ENCODE results near the gene SLC2A4RG.

SLC2A4RG gene

GRCh38 chr20:63745961-63746731 is 6.6 kb downstream of the SLC2A4RG start:
- H3K27me3 ChIP-seq (ENCODE audit: low read depth, low read length): no peaks in the 10 kb centered on the region
- no peaks in the 10 kb centered on the region for H3K9me3 ChIP-seq (ENCODE audit: control insufficient read depth in 1 of 2, low read length in 2 of 2)
- H3K4me1 ChIP-seq (ENCODE audit: control insufficient read depth in 1 of 2, insufficient read depth in 2 of 2, low read length in 2 of 2): peaks cover 0 to 13% of the 10 kb centered on the region in 2 donors
- H3K36me3 ChIP-seq (ENCODE audit: control insufficient read depth in 1 of 2, insufficient read depth in 2 of 2, low read length in 2 of 2): peaks cover 0 to 25% of the 10 kb centered on the region in 2 donors
- H3K27ac ChIP-seq (ENCODE audit: low read length): no peak overlapping the region
- H3K4me3 ChIP-seq (ENCODE audit: low read depth in 1 of 2, low read length in 2 of 2): no peak overlapping the region

- Histone ChIP-seq H3K36me3 (ENCODE audit: control insufficient read depth in 1 of 2, insufficient read depth in 2 of 2, low read length in 2 of 2) (peaks cover 0 to 23% of the 10 kb centered on the region in 2 donors), H3K4me3 (ENCODE audit: low read depth in 1 of 2, low read length in 2 of 2) (no peak overlapping the region), H3K27me3 (ENCODE audit: low read depth, low read length) (no peaks in the 10 kb centered on the region), H3K9me3 (ENCODE audit: control insufficient read depth in 1 of 2, low read length in 2 of 2) (no peaks in the 10 kb centered on the region), H3K4me1 (ENCODE audit: control insufficient read depth in 1 of 2, insufficient read depth in 2 of 2, low read length in 2 of 2) (peaks cover 0 to 6% of the 10 kb centered on the region in 2 donors), H3K27ac (ENCODE audit: low read length) (no peak overlapping the region)
Observed at GRCh38 chr20:63746751-63747315, 7.3 kb downstream of the SLC2A4RG start.

- H3K27me3 ChIP-seq (ENCODE audit: low read depth, low read length): no peaks in the 10 kb centered on the region
- no peak overlapping the region for H3K27ac ChIP-seq (ENCODE audit: low read length)
- no peak overlapping the region for H3K4me3 ChIP-seq (ENCODE audit: low read depth in 1 of 2, low read length in 2 of 2)
- H3K4me1 ChIP-seq (ENCODE audit: control insufficient read depth in 1 of 2, insufficient read depth in 2 of 2, low read length in 2 of 2): no peaks in the 10 kb centered on the region
- H3K36me3 ChIP-seq (ENCODE audit: control insufficient read depth in 1 of 2, insufficient read depth in 2 of 2, low read length in 2 of 2): peaks cover 0 to 22% of the 10 kb centered on the region in 2 donors
- H3K9me3 ChIP-seq (ENCODE audit: control insufficient read depth in 1 of 2, low read length in 2 of 2): no peaks in the 10 kb centered on the region
Observed at GRCh38 chr20:63747622-63748069, 8.1 kb downstream of the SLC2A4RG start.

GRCh38 chr20:63748070-63748933 is 8.7 kb downstream of the SLC2A4RG start:
- Histone ChIP-seq H3K27me3 (ENCODE audit: low read depth, low read length) (no peaks in the 10 kb centered on the region), H3K4me1 (ENCODE audit: control insufficient read depth in 1 of 2, insufficient read depth in 2 of 2, low read length in 2 of 2) (no peaks in the 10 kb centered on the region), H3K4me3 (ENCODE audit: low read depth in 1 of 2, low read length in 2 of 2) (no peak overlapping the region), H3K9me3 (ENCODE audit: control insufficient read depth in 1 of 2, low read length in 2 of 2) (no peaks in the 10 kb centered on the region), H3K36me3 (ENCODE audit: control insufficient read depth in 1 of 2, insufficient read depth in 2 of 2, low read length in 2 of 2) (peaks cover 0 to 22% of the 10 kb centered on the region in 2 donors), H3K27ac (ENCODE audit: low read length) (no peak overlapping the region)

- Histone ChIP-seq H3K27ac (ENCODE audit: low read length) (no peak overlapping the region), H3K9me3 (ENCODE audit: control insufficient read depth in 1 of 2, low read length in 2 of 2) (no peaks in the 10 kb centered on the region), H3K27me3 (ENCODE audit: low read depth, low read length) (no peaks in the 10 kb centered on the region), H3K4me1 (ENCODE audit: control insufficient read depth in 1 of 2, insufficient read depth in 2 of 2, low read length in 2 of 2) (no peaks in the 10 kb centered on the region), H3K36me3 (ENCODE audit: control insufficient read depth in 1 of 2, insufficient read depth in 2 of 2, low read length in 2 of 2) (peaks cover 0 to 18% of the 10 kb centered on the region in 2 donors), H3K4me3 (ENCODE audit: low read depth in 1 of 2, low read length in 2 of 2) (no peak overlapping the region)
Observed at GRCh38 chr20:63748934-63749270, 9.3 kb downstream of the SLC2A4RG start.

GRCh38 chr20:63749597-63750508 is 10.3 kb downstream of the SLC2A4RG start:
- no peaks in the 10 kb centered on the region for H3K27me3 ChIP-seq (ENCODE audit: low read depth, low read length)
- H3K36me3 ChIP-seq (ENCODE audit: control insufficient read depth in 1 of 2, insufficient read depth in 2 of 2, low read length in 2 of 2): peaks cover 0 to 18% of the 10 kb centered on the region in 2 donors
- H3K4me3 ChIP-seq (ENCODE audit: low read depth in 1 of 2, low read length in 2 of 2): no peak overlapping the region
- no peaks in the 10 kb centered on the region for H3K9me3 ChIP-seq (ENCODE audit: control insufficient read depth in 1 of 2, low read length in 2 of 2)
- no peaks in the 10 kb centered on the region for H3K4me1 ChIP-seq (ENCODE audit: control insufficient read depth in 1 of 2, insufficient read depth in 2 of 2, low read length in 2 of 2)
- H3K27ac ChIP-seq (ENCODE audit: low read length): no peak overlapping the region

- Histone ChIP-seq H3K27ac (ENCODE audit: low read length) (no peak overlapping the region), H3K4me1 (ENCODE audit: control insufficient read depth in 1 of 2, insufficient read depth in 2 of 2, low read length in 2 of 2) (no peaks in the 10 kb centered on the region), H3K9me3 (ENCODE audit: control insufficient read depth in 1 of 2, low read length in 2 of 2) (no peaks in the 10 kb centered on the region), H3K27me3 (ENCODE audit: low read depth, low read length) (no peaks in the 10 kb centered on the region), H3K36me3 (ENCODE audit: control insufficient read depth in 1 of 2, insufficient read depth in 2 of 2, low read length in 2 of 2) (peaks cover 0 to 10% of the 10 kb centered on the region in 2 donors), H3K4me3 (ENCODE audit: low read depth in 1 of 2, low read length in 2 of 2) (no peak overlapping the region)
Observed at GRCh38 chr20:63750807-63751470, 11.4 kb downstream of the SLC2A4RG start.

- Histone ChIP-seq H3K4me3 (ENCODE audit: low read depth in 1 of 2, low read length in 2 of 2) (no peak overlapping the region), H3K36me3 (ENCODE audit: control insufficient read depth in 1 of 2, insufficient read depth in 2 of 2, low read length in 2 of 2) (peaks cover 0 to 7% of the 10 kb centered on the region in 2 donors), H3K9me3 (ENCODE audit: control insufficient read depth in 1 of 2, low read length in 2 of 2) (no peaks in the 10 kb centered on the region), H3K27ac (ENCODE audit: low read length) (no peak overlapping the region), H3K27me3 (ENCODE audit: low read depth, low read length) (no peaks in the 10 kb centered on the region), H3K4me1 (ENCODE audit: control insufficient read depth in 1 of 2, insufficient read depth in 2 of 2, low read length in 2 of 2) (no peaks in the 10 kb centered on the region)
Observed at GRCh38 chr20:63751471-63752271, 12.1 kb downstream of the SLC2A4RG start.

- no peak overlapping the region for H3K27ac ChIP-seq (ENCODE audit: low read length)
- H3K36me3 ChIP-seq (ENCODE audit: control insufficient read depth in 1 of 2, insufficient read depth in 2 of 2, low read length in 2 of 2): peaks cover 0 to 7% of the 10 kb centered on the region in 2 donors
- no peaks in the 10 kb centered on the region for H3K27me3 ChIP-seq (ENCODE audit: low read depth, low read length)
- no peaks in the 10 kb centered on the region for H3K4me1 ChIP-seq (ENCODE audit: control insufficient read depth in 1 of 2, insufficient read depth in 2 of 2, low read length in 2 of 2)
- H3K4me3 ChIP-seq (ENCODE audit: low read depth in 1 of 2, low read length in 2 of 2): no peak overlapping the region
- no peaks in the 10 kb centered on the region for H3K9me3 ChIP-seq (ENCODE audit: control insufficient read depth in 1 of 2, low read length in 2 of 2)
Observed at GRCh38 chr20:63752411-63753101, 13.0 kb downstream of the SLC2A4RG start.
